NT2/D1 (cell line): ENCODE data around the gene SH2B3.

Experiments used
- SUZ12 ChIP-seq: IDR thresholded peaks from 2 replicates; pipeline ENCODE4 v1.6.1; 2011; ENCODE audit not compliant: insufficient read length, insufficient read depth; ENCODE audit errors: extremely low read depth
- YY1 ChIP-seq: IDR thresholded peaks from 2 replicates; pipeline ENCODE4 v1.6.1; 2011; ENCODE audit not compliant: insufficient read length, insufficient read depth
- ZNF274 ChIP-seq: IDR thresholded peaks from 2 replicates; pipeline ENCODE4 v1.6.1; 2011; ENCODE audit warnings: mild to moderate bottlenecking, low read depth, low read length

DNA sequence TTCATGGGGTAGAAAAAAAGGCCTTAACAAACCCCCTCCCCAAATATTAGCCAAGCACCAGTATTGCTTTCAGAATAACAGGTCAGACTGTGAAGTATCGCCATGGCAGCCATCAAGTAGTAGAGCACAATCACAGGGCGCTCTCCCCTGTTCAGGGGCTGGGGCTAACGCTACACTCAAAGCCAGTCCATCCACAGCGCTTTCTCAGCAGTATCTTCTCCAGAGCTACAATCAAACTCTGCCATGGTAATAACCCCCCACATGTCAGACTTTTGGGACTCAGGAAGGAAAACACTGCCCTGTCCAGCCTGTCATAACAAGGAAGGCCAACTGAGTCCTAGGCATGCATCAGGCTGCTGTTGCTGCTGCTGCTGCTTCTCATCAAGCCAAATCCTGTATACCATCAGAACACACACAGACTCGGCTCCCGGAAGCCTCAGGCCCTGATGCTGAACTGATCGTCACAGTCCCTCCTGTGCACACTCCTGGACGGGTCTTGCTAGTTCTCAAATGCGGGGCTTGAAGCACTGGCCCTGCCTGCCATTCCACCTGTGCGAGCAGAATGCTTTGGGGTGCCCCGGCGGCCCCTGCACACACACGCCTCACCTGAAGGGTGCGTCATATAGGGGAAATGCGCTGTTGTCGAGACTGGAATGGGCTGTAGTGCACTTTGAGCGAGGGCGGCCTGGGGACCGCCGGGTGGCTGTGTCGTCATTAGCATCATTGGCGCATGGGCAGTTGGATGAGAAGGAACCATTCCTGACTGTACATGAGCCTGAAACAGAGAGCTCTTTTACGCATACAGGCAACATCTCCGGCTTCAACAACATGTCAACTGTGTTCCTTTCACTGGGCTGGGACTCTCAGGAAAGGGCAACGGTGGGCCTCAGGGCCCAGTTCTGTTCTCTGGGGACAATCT lies 47.6 kb downstream of the SH2B3 start:
- no peak for TF ChIP-seq ZNF274
- no peak for TF ChIP-seq SUZ12
- no peak for TF ChIP-seq YY1
